Glutamatergic neuron (in vitro differentiated cells): Measurements from ENCODE around the gene RREB1. TPM values are rescaled to one million over a fixed set of nuclear protein-coding genes. Genes with fewer than 3 reads are reported as not detected.
"Not testable (repeated sequence)": the region's sequence is repeated elsewhere in the genome, so short reads cannot be mapped to it uniquely, and the experiment has no call there.

Experiments
- DNase-seq: peaks from one replicate; pipeline ENCODE4 v3.0.0; 2022
- H3K27ac Mint-ChIP-seq: one replicate; pipeline ENCODE4 v1.8.0; 2020; ENCODE audit warnings: mild to moderate bottlenecking, mixed read lengths, inconsistent platforms; ENCODE audit not compliant: unreplicated experiment
- H3K27me3 Mint-ChIP-seq: one replicate; pipeline ENCODE4 v1.8.0; 2020; ENCODE audit warnings: mild to moderate bottlenecking, moderate library complexity, mixed read lengths, inconsistent platforms; ENCODE audit not compliant: unreplicated experiment
- H3K36me3 Mint-ChIP-seq: one replicate; pipeline ENCODE4 v1.8.0; 2020; ENCODE audit warnings: mild to moderate bottlenecking, mixed read lengths, inconsistent platforms; ENCODE audit not compliant: unreplicated experiment
- H3K4me1 Mint-ChIP-seq: one replicate; pipeline ENCODE4 v1.8.0; 2020; ENCODE audit warnings: mild to moderate bottlenecking, low read depth, mixed read lengths, inconsistent platforms; ENCODE audit not compliant: unreplicated experiment
- H3K4me3 Mint-ChIP-seq: one replicate; pipeline ENCODE4 v1.8.0; 2020; ENCODE audit warnings: mild to moderate bottlenecking, mixed read lengths, inconsistent platforms; ENCODE audit not compliant: unreplicated experiment
- H3K9me3 Mint-ChIP-seq: one replicate; pipeline ENCODE4 v1.8.0; 2020; ENCODE audit warnings: mild to moderate bottlenecking, moderate library complexity, mixed read lengths, inconsistent platforms; ENCODE audit not compliant: unreplicated experiment
- total RNA-seq: library from RNA; stranded (reverse); fragmentation: NEBNext Ultra II Directional; extraction: Animal tissue kit (Norgen Biotek cat#: 25700); gene quantifications from one replicate; pipeline ENCODE4 v1.2.1, GENCODE V29; 2021; ENCODE audit not compliant: unreplicated experiment
- TF ChIP-seq, protein P1 (sequence below): fragments of 200-600 bp; sonication (generic); IDR thresholded peaks from one replicate; pipeline ENCODE4 v1.5.0; 2021; ENCODE audit not compliant: partially characterized antibody, unreplicated experiment

The RREB1 gene
- total RNA-seq, 1 donor from 2014 or later, result 3.4 TPM

DNA sequence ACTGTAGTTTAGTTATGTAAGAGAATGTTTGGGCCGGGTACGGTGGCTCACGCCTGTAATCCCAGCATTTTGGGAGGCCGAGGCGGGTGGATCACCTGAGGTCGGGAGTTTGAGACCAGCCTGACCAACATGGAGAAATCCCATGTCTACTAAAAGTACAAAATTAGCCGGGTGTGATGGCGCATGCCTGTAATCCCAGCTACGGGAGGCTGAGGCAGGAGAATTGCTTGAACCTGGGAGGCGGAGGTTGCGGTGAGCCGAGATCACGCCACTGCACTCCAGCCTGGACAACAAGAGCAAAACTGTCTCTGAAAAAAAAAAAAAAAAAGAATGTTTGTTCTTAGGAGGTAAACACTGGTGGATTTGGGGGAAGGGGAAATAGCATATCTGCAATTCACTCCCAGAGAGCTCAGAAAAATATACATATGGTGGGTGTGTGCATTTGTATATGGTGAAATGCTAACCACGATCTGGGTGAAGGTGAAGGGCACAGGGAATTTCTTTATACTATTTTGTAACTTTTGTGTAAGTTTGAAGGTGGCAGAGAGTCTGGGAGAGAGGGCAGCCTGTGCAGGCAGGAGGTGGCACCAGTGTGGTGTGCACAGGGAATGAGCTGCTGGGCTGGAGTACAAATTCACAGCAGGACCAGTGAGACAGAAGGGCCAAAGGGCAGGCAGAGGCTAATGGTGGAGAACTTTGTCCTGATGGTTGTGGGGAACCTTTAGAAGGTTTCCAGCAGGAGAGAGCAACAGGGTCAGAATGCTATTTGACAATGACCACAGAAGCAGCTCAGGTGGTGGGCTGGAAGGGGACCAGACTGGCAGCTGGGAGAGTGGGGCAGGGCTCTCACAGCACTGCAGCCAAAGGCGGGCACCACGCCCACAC is 162.8 kb downstream of the RREB1 start:
- TF ChIP-seq, protein P1, sequence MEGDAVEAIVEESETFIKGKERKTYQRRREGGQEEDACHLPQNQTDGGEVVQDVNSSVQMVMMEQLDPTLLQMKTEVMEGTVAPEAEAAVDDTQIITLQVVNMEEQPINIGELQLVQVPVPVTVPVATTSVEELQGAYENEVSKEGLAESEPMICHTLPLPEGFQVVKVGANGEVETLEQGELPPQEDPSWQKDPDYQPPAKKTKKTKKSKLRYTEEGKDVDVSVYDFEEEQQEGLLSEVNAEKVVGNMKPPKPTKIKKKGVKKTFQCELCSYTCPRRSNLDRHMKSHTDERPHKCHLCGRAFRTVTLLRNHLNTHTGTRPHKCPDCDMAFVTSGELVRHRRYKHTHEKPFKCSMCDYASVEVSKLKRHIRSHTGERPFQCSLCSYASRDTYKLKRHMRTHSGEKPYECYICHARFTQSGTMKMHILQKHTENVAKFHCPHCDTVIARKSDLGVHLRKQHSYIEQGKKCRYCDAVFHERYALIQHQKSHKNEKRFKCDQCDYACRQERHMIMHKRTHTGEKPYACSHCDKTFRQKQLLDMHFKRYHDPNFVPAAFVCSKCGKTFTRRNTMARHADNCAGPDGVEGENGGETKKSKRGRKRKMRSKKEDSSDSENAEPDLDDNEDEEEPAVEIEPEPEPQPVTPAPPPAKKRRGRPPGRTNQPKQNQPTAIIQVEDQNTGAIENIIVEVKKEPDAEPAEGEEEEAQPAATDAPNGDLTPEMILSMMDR, result no peak
- Mint-ChIP-seq H3K4me3 (no peak overlapping the region), H3K27ac (peak overlapping the region; percentile 2), H3K36me3 (no peaks in the 10 kb centered on the region), H3K4me1 (peaks cover 12% of the 10 kb centered on the region), H3K9me3 (peaks cover 6% of the 10 kb centered on the region), H3K27me3 (peaks cover 5% of the 10 kb centered on the region)
- DNase-seq, result no peak

DNA sequence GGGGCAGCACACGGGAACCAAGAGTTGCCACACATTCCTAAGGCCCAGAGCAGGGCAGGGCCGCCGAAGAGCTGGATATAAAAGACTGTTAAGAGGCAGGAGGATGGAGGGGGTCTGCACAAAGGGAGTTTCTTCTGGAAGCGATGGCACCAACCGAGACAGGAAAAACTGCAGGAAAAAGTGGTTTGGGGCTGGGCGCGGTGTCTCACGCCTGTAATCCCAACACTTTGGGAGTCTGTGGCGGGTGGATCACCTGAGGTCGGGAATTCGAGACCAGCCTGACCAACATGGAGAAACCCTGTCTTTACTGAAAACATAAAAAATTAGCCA is 163.4 kb downstream of the RREB1 start:
- H3K9me3 Mint-ChIP-seq, result peaks cover 6% of the 10 kb centered on the region
- H3K36me3 Mint-ChIP-seq, result no peaks in the 10 kb centered on the region
- peaks cover 5% of the 10 kb centered on the region for H3K27me3 Mint-ChIP-seq
- no peak overlapping the region for H3K4me3 Mint-ChIP-seq
- H3K27ac Mint-ChIP-seq, result no peak overlapping the region
- no peak for DNase-seq
- H3K4me1 Mint-ChIP-seq, result peaks cover 17% of the 10 kb centered on the region
- TF ChIP-seq, protein P1, result no peak

DNA sequence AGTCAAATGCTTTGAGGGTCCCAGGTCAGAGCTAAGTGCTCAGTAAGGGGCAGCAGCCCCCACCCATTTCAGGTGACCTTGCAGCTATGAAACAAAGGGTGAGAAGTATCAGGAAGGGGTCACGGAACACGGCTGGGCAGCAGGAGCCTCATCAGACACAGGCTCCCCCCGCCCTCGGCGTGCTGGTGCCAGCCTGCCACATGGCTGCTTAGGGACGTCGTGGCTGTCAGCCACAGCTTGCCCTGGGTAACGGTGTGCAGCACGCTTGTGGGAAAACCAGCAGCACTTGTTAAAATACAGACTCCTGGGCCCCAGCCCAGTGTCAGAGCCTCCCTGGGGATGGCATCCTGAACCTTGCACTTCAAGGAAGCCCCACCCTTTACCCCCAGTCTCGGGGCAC is 165.9 kb downstream of the RREB1 start:
- DNase-seq, result no peak
- no peaks in the 10 kb centered on the region for H3K36me3 Mint-ChIP-seq
- no peak overlapping the region for H3K4me3 Mint-ChIP-seq
- no peak overlapping the region for H3K27ac Mint-ChIP-seq
- H3K4me1 Mint-ChIP-seq, result peaks cover 10% of the 10 kb centered on the region
- H3K9me3 Mint-ChIP-seq, result peaks cover 6% of the 10 kb centered on the region
- H3K27me3 Mint-ChIP-seq, result peaks cover 5% of the 10 kb centered on the region
- TF ChIP-seq, protein P1, result no peak

DNA sequence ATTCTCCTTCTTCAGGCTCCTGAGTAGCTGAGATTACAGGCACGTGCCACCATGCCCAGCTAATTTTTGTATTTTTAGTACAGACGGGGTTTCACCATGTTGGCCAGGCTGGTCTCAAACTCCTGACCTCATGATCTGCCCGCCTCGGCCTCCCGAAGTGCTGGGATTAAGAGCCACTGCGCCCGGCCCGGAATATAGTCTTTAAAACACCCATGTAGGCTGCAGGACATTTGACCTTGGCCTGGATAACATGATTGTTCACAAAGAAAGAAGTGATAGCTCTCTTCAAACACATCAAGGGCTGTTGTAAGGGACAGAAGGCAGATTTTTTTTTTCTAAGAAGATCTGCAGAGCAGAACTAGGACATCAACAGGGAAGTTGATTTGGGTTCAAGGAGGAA is 166.8 kb downstream of the RREB1 start:
- not testable (repeated sequence) for H3K4me3 Mint-ChIP-seq, H3K36me3 Mint-ChIP-seq, DNase-seq, H3K27me3 Mint-ChIP-seq, H3K27ac Mint-ChIP-seq, H3K9me3 Mint-ChIP-seq, H3K4me1 Mint-ChIP-seq

DNA sequence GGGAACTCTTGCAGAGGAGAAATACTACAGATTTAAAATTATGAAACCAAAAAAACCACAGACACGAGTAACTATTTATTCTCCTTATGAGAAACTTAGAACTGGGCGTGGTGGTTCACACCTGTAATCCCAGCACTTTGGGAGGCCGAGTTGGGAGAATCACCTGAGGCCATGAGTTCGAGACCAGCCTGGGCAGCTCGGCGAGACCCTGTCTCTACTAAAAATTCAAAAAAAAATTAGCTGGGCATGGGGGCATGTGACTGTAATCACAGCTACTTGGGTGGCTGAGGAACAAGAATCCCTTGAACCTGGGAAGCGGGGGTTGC is 168.4 kb downstream of the RREB1 start:
- no peak for DNase-seq
- H3K27me3 Mint-ChIP-seq, result peaks cover 2% of the 10 kb centered on the region
- no peaks in the 10 kb centered on the region for H3K36me3 Mint-ChIP-seq
- H3K27ac Mint-ChIP-seq, result no peak overlapping the region
- TF ChIP-seq, protein P1, result peak; percentile 41
- H3K9me3 Mint-ChIP-seq, result peaks cover under 1% of the 10 kb centered on the region
- peaks cover 7% of the 10 kb centered on the region for H3K4me1 Mint-ChIP-seq
- no peak overlapping the region for H3K4me3 Mint-ChIP-seq
